Stomach (tissue), 4 donors: ENCODE results near the gene GBX2.

ENCODE experiments used
- POLR2A ChIP-seq, 4 donors: fragments of 450-650 bp; IDR thresholded peaks; one replicate each; pipeline ENCODE4 v1.6.1; 2016; ENCODE audit warnings: antibody characterized with exemption in 4 of 4, control low read depth in 2 of 4, mild to moderate bottlenecking in 1 of 4, moderate library complexity in 1 of 4
- POLR2AphosphoS5 ChIP-seq, 3 donors: sonication (generic); formaldehyde crosslinking; IDR thresholded peaks; one replicate each; pipeline ENCODE4 v1.6.1; 2016; ENCODE audit warnings: antibody characterized with exemption in 3 of 3
- TF ChIP-seq, protein P1 (sequence below), 7 experiments: fragments of 450-650 bp in 4 of 7; fragments of 200-600 bp in 3 of 7; sonication (generic) in 3 of 7; IDR thresholded peaks; one replicate each; pipeline ENCODE4 v1.5.1; 2016 to 2019; ENCODE audit warnings: antibody characterized with exemption in 7 of 7, control low read depth in 2 of 7, mild to moderate bottlenecking in 1 of 7

DNA sequence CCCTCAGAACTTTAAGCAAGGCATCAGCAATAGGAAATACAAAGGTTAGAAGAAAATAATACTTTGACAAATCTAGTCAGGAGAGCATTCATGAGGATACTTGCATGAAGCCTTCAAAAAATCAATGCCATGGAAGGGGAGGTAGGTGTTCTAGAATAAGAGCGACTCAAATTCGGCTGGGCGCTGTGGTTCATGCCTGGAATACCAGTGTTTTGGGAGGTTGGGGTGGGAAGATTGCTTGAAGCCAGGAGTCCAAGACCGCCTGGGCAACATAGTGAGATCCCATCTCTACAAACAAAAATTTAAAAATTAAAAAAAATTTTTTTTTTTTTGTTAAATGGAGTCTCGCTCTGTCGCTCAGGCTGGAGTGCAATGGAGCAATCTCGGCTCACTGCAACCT, 21.8 kb downstream of the GBX2 start:
- TF ChIP-seq, protein P1, sequence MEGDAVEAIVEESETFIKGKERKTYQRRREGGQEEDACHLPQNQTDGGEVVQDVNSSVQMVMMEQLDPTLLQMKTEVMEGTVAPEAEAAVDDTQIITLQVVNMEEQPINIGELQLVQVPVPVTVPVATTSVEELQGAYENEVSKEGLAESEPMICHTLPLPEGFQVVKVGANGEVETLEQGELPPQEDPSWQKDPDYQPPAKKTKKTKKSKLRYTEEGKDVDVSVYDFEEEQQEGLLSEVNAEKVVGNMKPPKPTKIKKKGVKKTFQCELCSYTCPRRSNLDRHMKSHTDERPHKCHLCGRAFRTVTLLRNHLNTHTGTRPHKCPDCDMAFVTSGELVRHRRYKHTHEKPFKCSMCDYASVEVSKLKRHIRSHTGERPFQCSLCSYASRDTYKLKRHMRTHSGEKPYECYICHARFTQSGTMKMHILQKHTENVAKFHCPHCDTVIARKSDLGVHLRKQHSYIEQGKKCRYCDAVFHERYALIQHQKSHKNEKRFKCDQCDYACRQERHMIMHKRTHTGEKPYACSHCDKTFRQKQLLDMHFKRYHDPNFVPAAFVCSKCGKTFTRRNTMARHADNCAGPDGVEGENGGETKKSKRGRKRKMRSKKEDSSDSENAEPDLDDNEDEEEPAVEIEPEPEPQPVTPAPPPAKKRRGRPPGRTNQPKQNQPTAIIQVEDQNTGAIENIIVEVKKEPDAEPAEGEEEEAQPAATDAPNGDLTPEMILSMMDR (IDR thresholded peaks at IDR 0.05) = no peak
- TF ChIP-seq POLR2A (IDR thresholded peaks at IDR 0.05) (no peak), POLR2AphosphoS5 (IDR thresholded peaks at IDR 0.05) (no peak)
